ENCODE data around the gene RABGAP1L. TPM values are rescaled to one million over a fixed set of nuclear protein-coding genes. Genes with fewer than 3 reads are reported as not detected.

Gene RABGAP1L
- total and polyA plus RNA-seq, 10 of the 15 experiments (the other 5 are each of a cell fraction or from before 2014, with no cell fraction given): 5.8 to 194 (median 113) TPM

DNA sequence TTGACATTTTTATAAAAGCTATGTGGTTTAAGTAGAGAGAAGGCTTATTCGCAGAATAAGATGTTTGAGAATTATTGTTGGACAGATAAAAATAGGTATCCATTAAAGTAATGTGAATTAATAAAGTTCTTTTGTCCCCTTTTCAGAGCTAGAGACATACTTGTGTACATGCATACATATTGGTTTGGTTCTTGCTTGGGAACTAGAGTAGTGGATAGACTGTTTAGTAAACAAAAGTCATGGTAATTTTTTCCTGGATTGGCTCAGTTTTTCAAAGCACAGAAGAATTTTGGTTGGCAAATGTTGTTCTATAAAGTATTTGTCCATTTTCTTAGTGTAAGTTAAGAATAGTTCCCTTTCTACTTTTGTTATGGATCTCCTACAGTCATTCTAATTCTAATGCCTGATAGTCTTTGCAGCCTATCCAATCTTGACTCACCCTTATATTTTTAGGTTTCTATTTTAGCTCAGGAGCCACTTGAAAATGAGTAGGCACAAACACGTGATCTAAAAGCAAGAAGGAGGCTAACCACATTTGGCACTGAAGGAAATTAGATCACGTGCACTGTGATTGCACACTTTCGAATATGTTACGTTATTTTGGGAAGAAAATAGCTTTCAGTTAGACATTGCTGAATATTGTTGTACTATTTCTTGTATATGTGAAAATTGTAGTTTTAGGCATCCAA lies 47.0 kb downstream of the RABGAP1L start (continued):
- TF ChIP-seq ATF3 (IDR thresholded peaks at IDR 0.05; ENCODE audit: borderline replicate concordance, extremely low read depth, low read depth, low read length) (no peak), MYB (IDR thresholded peaks at IDR 0.05; ENCODE audit: borderline replicate concordance, low read depth, low read length) (no peak), POLR2A (IDR thresholded peaks at IDR 0.05; ENCODE audit: low read depth, low read length) (no peak), ZNF207 (IDR thresholded peaks at IDR 0.05; ENCODE audit: borderline replicate concordance) (no peak), ZNF274 (IDR thresholded peaks at IDR 0.05; ENCODE audit: insufficient read depth, insufficient read length) (no peak), TCF12 (IDR thresholded peaks at IDR 0.05; ENCODE audit: low read depth, low read length) (no peak), ZNF622 (IDR thresholded peaks at IDR 0.05) (no peak), IRF4 (IDR thresholded peaks at IDR 0.05; ENCODE audit: low read depth, low read length) (no peak), EZH2 (IDR thresholded peaks at IDR 0.05; ENCODE audit: borderline replicate concordance, control insufficient read depth, low read depth, low read length) (no peak), PML (IDR thresholded peaks at IDR 0.05; ENCODE audit: low read length) (peak; percentile 45; the same call in 1 of the 2 replicates), IKZF1 (conservative IDR thresholded peaks at IDR 0.05) (no peak), BCLAF1 (IDR thresholded peaks at IDR 0.05) (no peak), MXI1 (IDR thresholded peaks at IDR 0.05; ENCODE audit: low read depth, low read length) (no peak), STAT3 (IDR thresholded peaks at IDR 0.05; ENCODE audit: low read depth, low read length) (no peak), CHD4 (IDR thresholded peaks at IDR 0.05) (no peak), KAT2A (conservative IDR thresholded peaks at IDR 0.05; ENCODE audit: control insufficient read depth, low read depth, low read length) (no peak), BMI1 (IDR thresholded peaks at IDR 0.05; ENCODE audit: borderline replicate concordance) (no peak)
- TF ChIP-seq, protein P1, sequence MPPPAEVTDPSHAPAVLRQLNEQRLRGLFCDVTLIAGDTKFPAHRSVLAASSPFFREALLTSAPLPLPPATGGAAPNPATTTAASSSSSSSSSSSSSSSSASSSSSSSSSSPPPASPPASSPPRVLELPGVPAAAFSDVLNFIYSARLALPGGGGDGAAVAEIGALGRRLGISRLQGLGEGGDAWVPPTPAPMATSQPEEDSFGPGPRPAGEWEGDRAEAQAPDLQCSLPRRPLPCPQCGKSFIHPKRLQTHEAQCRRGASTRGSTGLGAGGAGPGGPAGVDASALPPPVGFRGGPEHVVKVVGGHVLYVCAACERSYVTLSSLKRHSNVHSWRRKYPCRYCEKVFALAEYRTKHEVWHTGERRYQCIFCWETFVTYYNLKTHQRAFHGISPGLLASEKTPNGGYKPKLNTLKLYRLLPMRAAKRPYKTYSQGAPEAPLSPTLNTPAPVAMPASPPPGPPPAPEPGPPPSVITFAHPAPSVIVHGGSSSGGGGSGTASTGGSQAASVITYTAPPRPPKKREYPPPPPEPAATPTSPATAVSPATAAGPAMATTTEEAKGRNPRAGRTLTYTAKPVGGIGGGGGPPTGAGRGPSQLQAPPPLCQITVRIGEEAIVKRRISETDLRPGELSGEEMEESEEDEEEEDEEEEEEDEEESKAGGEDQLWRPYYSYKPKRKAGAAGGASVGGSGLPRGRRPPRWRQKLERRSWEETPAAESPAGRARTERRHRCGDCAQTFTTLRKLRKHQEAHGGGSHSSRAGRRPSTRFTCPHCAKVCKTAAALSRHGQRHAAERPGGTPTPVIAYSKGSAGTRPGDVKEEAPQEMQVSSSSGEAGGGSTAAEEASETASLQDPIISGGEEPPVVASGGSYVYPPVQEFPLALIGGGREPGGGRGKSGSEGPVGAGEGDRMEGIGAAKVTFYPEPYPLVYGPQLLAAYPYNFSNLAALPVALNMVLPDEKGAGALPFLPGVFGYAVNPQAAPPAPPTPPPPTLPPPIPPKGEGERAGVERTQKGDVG (CRISPR knock-in tag; IDR thresholded peaks at IDR 0.05): no peak
- TF ChIP-seq, protein P2, sequence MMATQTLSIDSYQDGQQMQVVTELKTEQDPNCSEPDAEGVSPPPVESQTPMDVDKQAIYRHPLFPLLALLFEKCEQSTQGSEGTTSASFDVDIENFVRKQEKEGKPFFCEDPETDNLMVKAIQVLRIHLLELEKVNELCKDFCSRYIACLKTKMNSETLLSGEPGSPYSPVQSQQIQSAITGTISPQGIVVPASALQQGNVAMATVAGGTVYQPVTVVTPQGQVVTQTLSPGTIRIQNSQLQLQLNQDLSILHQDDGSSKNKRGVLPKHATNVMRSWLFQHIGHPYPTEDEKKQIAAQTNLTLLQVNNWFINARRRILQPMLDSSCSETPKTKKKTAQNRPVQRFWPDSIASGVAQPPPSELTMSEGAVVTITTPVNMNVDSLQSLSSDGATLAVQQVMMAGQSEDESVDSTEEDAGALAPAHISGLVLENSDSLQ (IDR thresholded peaks at IDR 0.05): no peak
- TF ChIP-seq, protein P3, sequence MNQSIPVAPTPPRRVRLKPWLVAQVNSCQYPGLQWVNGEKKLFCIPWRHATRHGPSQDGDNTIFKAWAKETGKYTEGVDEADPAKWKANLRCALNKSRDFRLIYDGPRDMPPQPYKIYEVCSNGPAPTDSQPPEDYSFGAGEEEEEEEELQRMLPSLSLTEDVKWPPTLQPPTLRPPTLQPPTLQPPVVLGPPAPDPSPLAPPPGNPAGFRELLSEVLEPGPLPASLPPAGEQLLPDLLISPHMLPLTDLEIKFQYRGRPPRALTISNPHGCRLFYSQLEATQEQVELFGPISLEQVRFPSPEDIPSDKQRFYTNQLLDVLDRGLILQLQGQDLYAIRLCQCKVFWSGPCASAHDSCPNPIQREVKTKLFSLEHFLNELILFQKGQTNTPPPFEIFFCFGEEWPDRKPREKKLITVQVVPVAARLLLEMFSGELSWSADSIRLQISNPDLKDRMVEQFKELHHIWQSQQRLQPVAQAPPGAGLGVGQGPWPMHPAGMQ (IDR thresholded peaks at IDR 0.05; ENCODE audit: borderline replicate concordance): no peak

All from GM12878 (cell line).